ENCODE measurements around the gene KCNIP3.

- TF ChIP-seq CTCF (IDR thresholded peaks at IDR 0.05) (no peak), POLR2A (IDR thresholded peaks at IDR 0.05) (no peak)
These were observed 78.5 kb downstream of the KCNIP3 start for GRCh38 chr2:95375532-95376150.

All from lower leg skin (tissue), 3 donors.